Inferior parietal cortex (tissue), 1 donor: ENCODE results near the gene ARMC10.
A peak's percentile ranks its signal among the peaks of the same experiment; 100 is the strongest.
"Not testable (repeated sequence)": the region's sequence is repeated elsewhere in the genome, so short reads cannot be mapped to it uniquely, and the experiment has no call there.

ENCODE experiments used
- DNase-seq: peaks from one replicate; pipeline ENCODE4 v3.0.0-alpha.2; 2016; ENCODE audit errors: extremely low spot score

ARMC10 gene

DNA sequence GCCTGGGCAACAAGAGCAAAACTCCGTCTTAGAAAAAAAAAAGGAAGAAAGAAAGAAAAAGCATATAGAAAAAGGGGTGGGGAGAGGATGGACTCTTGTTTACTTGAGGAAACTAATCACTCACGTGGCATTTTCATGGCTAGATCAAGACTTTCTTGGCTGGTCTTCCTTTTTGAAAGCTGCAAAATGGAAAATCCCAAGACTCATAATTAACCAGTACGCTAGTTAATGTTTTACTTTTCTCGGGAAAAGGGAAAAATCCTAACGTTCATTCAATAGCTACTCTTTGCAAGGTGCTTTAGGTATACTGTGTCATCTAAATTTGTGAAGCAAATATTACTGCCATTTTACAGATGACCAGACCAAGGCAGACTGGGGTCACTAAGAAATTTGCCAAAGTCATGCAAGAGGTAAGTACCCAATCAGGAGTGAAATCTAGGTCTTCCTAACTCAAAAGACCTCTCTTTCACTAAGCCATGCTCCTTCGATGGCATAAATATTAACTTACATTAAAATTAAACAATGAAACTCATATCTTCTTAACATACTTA lies 49.6 kb downstream of the ARMC10 start:
- no peak for DNase-seq

DNA sequence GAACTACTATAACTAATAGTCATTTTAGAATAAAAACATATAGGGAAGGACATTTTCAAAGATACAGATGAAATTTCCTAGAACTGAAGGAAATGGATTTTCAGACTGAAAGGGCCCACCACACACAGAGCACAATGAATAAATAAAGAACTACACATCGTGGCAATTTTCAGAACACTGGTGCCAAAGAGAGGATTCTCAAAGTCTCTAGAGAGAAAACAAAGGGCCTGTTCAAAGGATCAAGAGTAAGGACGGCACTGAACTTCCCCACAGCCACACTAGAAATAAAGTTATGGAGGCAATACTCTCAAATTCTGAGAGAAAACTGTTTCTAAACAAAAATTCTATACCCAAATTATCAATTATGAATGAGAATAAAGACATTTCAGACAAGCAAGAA lies 52.1 kb downstream of the ARMC10 start:
- DNase-seq: peak; percentile 82

DNA sequence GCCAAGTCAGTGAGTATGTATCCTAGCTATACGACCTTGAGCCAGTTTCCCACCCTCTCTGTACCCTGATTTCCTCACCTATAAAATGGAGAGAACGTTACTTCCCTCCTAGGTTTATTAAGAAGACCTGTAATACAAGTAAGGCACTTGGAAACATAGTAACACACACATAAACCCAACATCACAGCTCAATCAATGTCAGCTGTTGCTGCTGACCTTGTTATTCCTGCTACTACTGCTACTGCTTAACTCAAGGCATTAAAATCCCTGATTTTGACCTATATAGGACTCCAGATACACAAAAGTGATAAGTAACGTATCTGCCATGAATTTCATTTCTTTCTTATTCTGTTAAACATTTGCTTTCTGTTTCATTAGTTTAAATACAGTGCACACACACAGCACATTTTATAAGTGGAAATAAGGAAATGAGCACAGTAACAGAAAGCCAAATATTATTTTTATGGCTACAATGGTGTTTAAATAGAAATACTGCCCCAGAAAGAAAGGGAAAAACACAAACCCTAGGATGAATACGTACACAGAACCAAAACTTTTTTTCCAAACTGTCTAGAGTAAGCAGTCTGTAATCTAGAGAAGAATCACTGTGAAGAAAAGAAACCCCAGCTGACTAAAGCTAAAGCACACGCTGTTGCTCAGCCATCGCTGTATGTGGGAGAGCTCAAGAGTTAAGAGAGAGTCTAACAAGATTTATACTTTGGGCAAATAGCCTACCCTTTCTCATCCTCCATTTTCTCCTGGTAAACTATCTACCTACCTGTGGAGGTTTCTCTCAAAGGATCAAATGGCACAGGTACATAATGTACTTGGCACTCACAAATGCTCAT lies 55.0 kb downstream of the ARMC10 start:
- no peak for DNase-seq

DNA sequence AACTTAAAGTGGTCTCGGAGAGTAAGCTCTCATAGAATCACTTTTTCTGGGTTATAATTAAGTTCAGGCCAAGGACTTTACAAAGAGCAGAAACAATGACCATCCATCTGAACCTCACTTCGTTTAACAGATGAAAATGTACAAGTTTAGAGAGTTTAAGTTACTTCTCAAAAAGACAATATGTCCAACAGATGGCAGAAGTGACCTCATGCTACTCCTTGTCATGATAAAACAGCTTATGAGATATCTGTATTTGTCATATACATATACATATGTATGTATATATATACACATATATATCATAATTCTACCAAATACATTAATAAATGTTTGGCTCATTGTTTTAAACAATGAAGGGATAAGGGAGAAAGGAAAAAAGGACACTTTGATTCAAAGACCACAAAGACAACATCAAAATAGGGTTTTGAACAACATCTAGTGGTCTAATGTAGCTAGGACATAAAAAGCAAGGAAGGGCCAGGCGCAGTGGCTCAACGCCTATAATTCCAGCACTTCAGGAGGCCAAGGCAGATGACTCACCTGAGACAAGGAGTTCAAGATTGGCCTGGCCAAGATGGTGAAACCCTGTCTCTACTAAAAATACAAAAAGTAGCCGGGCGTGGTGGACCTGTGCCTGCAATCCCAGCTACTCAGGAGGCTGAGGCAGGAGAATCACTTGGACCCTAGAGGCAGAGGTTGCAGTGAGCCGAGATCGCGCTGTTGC lies 56.1 kb downstream of the ARMC10 start:
- no peak for DNase-seq

- no peak for DNase-seq
Observed at GRCh38 chr7:103132995-103133688, 58.2 kb downstream of the ARMC10 start.

GRCh38 chr7:103134836-103135554 lies 60.1 kb downstream of the ARMC10 start:
- DNase-seq: no peak

DNA sequence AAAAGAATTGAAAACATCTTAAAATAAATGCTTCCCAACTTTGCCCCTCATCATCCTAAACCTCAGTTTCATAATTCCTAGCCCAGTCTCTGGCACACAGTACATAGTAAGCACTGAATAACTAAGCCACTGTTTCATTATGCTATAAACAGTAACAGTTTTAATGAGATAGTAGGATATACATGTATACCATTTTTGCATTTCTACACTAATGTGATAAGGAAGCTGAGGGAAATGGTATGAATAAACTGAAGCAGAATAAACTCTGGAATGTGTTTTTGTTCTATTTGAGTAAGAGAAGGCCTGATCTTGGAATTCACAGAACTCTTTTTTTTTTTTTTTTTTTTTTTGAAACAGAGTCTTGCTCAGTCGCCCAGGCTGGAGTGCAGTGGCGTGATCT lies 65.1 kb downstream of the ARMC10 start:
- no peak for DNase-seq

DNA sequence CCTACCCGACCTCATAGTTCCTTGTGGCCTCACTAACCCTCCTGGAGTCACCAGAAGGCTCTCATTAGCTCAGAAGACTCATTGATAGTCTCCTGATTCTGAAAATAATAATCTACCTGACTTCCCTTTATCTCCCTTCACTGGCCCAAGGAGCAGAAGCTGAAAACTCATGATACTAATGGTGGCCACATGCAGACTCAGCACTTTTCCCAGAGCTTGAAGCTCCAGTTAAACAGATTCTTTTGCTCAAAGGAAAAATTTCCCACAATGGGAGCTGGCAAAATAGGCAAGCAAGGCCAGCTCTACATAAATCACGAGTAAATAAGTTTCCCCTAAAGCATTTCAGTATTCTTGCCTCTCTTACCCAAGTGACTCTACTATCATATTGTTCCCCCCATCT lies 65.7 kb downstream of the ARMC10 start:
- no peak for DNase-seq

GRCh38 chr7:103141753-103142404 lies 66.9 kb downstream of the ARMC10 start:
- no peak for DNase-seq

GRCh38 chr7:103142494-103142893 lies 67.6 kb downstream of the ARMC10 start:
- DNase-seq: no peak

- DNase-seq: no peak
Observed at GRCh38 chr7:103143868-103144267, 68.9 kb downstream of the ARMC10 start.

DNA sequence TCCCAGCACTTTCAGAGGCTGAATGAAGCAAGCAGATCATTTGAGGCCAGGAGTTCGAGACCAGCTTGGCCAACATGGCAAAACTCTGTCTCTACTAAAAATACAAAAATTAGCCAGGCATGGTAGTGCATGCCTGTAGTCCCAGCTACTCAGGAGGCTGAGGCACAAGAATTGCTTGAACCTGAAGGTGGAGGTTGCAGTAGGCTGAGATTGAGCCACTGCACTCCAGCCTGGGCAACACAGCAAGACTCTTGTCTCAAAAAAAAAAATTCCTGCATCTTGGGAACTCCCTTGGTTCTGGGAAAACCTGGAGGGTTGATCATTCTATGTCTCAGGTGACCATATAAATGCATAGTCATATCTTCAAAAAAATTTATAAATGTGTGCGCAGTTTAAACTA lies 69.8 kb downstream of the ARMC10 start:
- not testable (repeated sequence) for DNase-seq

DNA sequence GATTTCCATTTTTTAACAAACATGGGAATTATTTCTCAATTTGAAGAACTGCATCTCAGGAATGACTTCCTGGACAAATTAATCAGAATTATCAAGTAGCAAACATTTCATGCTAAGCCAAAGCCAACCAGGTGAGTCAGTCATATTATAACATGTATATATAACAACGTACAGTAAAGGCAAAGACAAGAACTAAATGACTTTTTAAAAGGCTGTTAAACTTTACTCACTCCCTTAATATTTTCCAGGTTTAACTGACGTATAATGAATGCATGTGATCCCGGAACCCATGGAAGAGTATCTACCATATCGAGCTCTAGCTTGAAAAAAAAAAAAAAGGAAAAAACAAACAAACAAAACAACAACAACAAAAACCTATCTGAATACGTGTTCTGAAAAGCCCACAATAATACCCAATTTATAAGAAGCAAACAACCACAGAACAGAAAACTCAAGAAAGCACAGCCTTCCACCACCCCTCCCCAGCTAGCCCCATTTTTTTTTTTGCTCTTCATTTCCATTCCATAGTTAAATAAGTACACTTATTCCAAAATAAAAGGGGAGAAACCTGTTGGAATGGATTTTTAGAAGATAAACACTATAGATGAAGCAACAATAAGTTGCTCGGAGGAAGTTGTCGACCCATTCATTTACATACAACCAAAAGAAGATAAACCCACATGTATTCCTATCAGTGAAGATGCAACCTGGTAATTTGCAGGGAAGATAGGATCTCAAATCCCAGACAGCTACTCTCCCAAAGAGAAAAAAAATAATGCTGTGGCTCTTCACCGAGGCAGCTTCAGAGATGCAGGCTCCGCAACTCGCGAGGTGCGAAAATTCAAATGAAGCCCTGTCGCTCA lies 73.4 kb downstream of the ARMC10 start:
- DNase-seq: no peak
